NCI-H510A treated with DMSO at 0.1 percent for 48 hours (cell line): ENCODE data around the gene ALLC.
"Not testable (repeated sequence)": the region's sequence is repeated elsewhere in the genome, so short reads cannot be mapped to it uniquely, and the experiment has no call there.

ENCODE experiments used
- DNase-seq: peaks from one replicate; lab custom pipeline; 2025; lab: John Stamatoyannopoulos, UW

ALLC gene

GRCh38 chr2:3655871-3656761, 1.9 kb upstream of the ALLC start:
- DNase-seq: no peak

- peak; percentile 90 for DNase-seq
Observed at GRCh38 chr2:3656762-3657721, 958 bp upstream of the ALLC start.

- peak; percentile 30 for DNase-seq
Observed at GRCh38 chr2:3659447-3660432, 1.7 kb downstream of the ALLC start.

- DNase-seq: not testable (repeated sequence)
Observed at GRCh38 chr2:3660640-3661039, 2.6 kb downstream of the ALLC start.

- no peak for DNase-seq
Observed at GRCh38 chr2:3661149-3661660, 3.2 kb downstream of the ALLC start.

- no peak for DNase-seq
Observed at GRCh38 chr2:3662239-3662638, 4.2 kb downstream of the ALLC start.

GRCh38 chr2:3664118-3664517, 6.1 kb downstream of the ALLC start:
- no peak for DNase-seq

GRCh38 chr2:3664925-3665324, 6.9 kb downstream of the ALLC start:
- DNase-seq: no peak

GRCh38 chr2:3665886-3666612, 8.0 kb downstream of the ALLC start:
- no peak for DNase-seq

GRCh38 chr2:3666613-3666975, 8.6 kb downstream of the ALLC start:
- DNase-seq: peak; percentile 66

- peak; percentile 90 for DNase-seq
Observed at GRCh38 chr2:3667151-3667631, 9.2 kb downstream of the ALLC start.

- no peak for DNase-seq
Observed at GRCh38 chr2:3669656-3670055, 11.7 kb downstream of the ALLC start.

- no peak for DNase-seq
Observed at GRCh38 chr2:3670376-3670775, 12.4 kb downstream of the ALLC start.

GRCh38 chr2:3670941-3671340, 12.9 kb downstream of the ALLC start:
- DNase-seq: no peak

- no peak for DNase-seq
Observed at GRCh38 chr2:3672861-3673678, 15.1 kb downstream of the ALLC start.

- no peak for DNase-seq
Observed at GRCh38 chr2:3674066-3674845, 16.3 kb downstream of the ALLC start.

- no peak for DNase-seq
Observed at GRCh38 chr2:3675687-3676086, 17.7 kb downstream of the ALLC start.

GRCh38 chr2:3677436-3677835, 19.4 kb downstream of the ALLC start:
- DNase-seq: no peak

GRCh38 chr2:3678212-3678611, 20.2 kb downstream of the ALLC start:
- no peak for DNase-seq
